ENCODE data around the gene APBB1IP.

GRCh38 chr10:26410356-26410755 is 27.8 kb upstream of the APBB1IP start:
- TF ChIP-seq CTCF (IDR thresholded peaks at IDR 0.05) (no peak), ZFX (IDR thresholded peaks at IDR 0.05; ENCODE audit: borderline replicate concordance) (no peak)

Data from 22Rv1 (cell line).